H1 (cell line): ENCODE measurements around the gene CCDC12. TPM values are rescaled to one million over a fixed set of nuclear protein-coding genes. Genes with fewer than 3 reads are reported as not detected.

Source experiments
- CTCF ChIA-PET: fragments of 300-600 bp; sonication (Branson Sonifier 250); formaldehyde crosslinking; loops from one replicate; lab custom pipeline; 2021; ENCODE audit not compliant: partially characterized antibody; lab: Charles Lee
- POLR2A ChIA-PET: fragments of 300-600 bp; sonication (Branson Sonifier 250); formaldehyde crosslinking; loops from one replicate; lab custom pipeline; 2021; ENCODE audit warnings: inconsistent platforms; ENCODE audit not compliant: partially characterized antibody; lab: Charles Lee
- DNase-seq, 2 experiments: peaks; one replicate each; pipeline versions ENCODE4 v3.0.0 to v3.0.0-alpha.2; 2010 to 2022; ENCODE audit warnings: low spot score in 2 of 2, low read depth in 1 of 2, mixed read lengths in 1 of 2
- FAIRE-seq: peaks from 2 replicates; lab custom pipeline; 2011; peaks lifted over from hg19 to GRCh38; lab: Jason Lieb, UNC
- H2AFZ ChIP-seq: 2 replicates; pipeline ENCODE4 v1.8.1; 2012; ENCODE audit warnings: low read length, inconsistent platforms
- H2AK5ac ChIP-seq: 2 replicates; pipeline ENCODE4 v1.6.1; 2013; ENCODE audit warnings: low read depth, low read length
- H2BK120ac ChIP-seq: replicated peaks from 2 replicates; pipeline ENCODE3; 2013; ENCODE audit warnings: low read depth, low read length, inconsistent platforms
- H2BK12ac ChIP-seq: 2 replicates; pipeline ENCODE4 v1.6.1; 2013; ENCODE audit warnings: low read depth, low read length
- H2BK15ac ChIP-seq: 2 replicates; pipeline ENCODE4 v1.6.1; 2013; ENCODE audit warnings: low read length
- H2BK20ac ChIP-seq: 2 replicates; pipeline ENCODE4 v1.6.1; 2013; ENCODE audit warnings: low read length
- H2BK5ac ChIP-seq: 2 replicates; pipeline ENCODE4 v1.6.1; 2013; ENCODE audit warnings: low read depth, low read length
- H3K14ac ChIP-seq: 2 replicates; pipeline ENCODE4 v1.6.1; 2013; ENCODE audit warnings: inconsistent platforms; ENCODE audit not compliant: insufficient read length
- H3K18ac ChIP-seq: 2 replicates; pipeline ENCODE4 v1.6.1; 2013; ENCODE audit warnings: low read length; ENCODE audit errors: extremely low read depth
- H3K23ac ChIP-seq: 2 replicates; pipeline ENCODE4 v1.6.1; 2013; ENCODE audit warnings: inconsistent platforms; ENCODE audit not compliant: insufficient read length
- H3K23me2 ChIP-seq: 2 replicates; pipeline ENCODE4 v1.6.1; 2013; ENCODE audit warnings: low read depth, low read length
- H3K27ac ChIP-seq: 2 replicates; pipeline ENCODE4 v1.6.1; 2011; ENCODE audit warnings: low read depth, low read length, inconsistent platforms
- H3K27me3 ChIP-seq, 4 experiments: replicated peaks in 1 of 4; 1 replicate in 1 of 4; 2 replicates in 3 of 4; pipeline versions ENCODE4 v1.6.1 to v1.8.1; 2011 to 2013; ENCODE audit warnings: low read length in 3 of 4, mild to moderate bottlenecking in 3 of 4, inconsistent platforms in 2 of 4, mixed read lengths in 2 of 4, moderate library complexity in 1 of 4; ENCODE audit not compliant: control insufficient read depth in 3 of 4, insufficient read depth in 3 of 4; ENCODE audit errors: extremely low read depth in 1 of 4
- H3K36me3 ChIP-seq, 4 experiments: 2 replicates each; pipeline versions ENCODE4 v1.6.1 to v1.8.1; 2011 to 2013; ENCODE audit warnings: mild to moderate bottlenecking in 4 of 4, low read length in 3 of 4, moderate library complexity in 2 of 4, control low read depth in 1 of 4, inconsistent platforms in 1 of 4; ENCODE audit not compliant: insufficient read depth in 4 of 4, control insufficient read depth in 2 of 4
- H3K4ac ChIP-seq: replicated peaks from 2 replicates; pipeline ENCODE3; 2013; ENCODE audit warnings: low read length, low read depth, mixed read lengths, inconsistent platforms; ENCODE audit not compliant: insufficient read length
- H3K4me1 ChIP-seq, 4 experiments: replicated peaks in 1 of 4; 1 replicate in 1 of 4; 2 replicates in 3 of 4; pipeline versions ENCODE4 v1.6.1 to v1.8.1; 2011 to 2013; ENCODE audit warnings: low read length in 3 of 4, inconsistent platforms in 2 of 4, mixed read lengths in 1 of 4; ENCODE audit not compliant: insufficient read depth in 4 of 4, control insufficient read depth in 3 of 4
- H3K4me2 ChIP-seq, 2 experiments: 2 replicates each; pipeline versions ENCODE4 v1.6.1 to v1.8.1; 2011 to 2013; ENCODE audit warnings: low read depth in 2 of 2, low read length in 2 of 2, control low read depth in 1 of 2, inconsistent platforms in 1 of 2, mild to moderate bottlenecking in 1 of 2; ENCODE audit not compliant: insufficient read depth in 1 of 2
- H3K4me3 ChIP-seq, 4 experiments: fragments of 200-600, 300-600 bp in 1 of 4; sonication (generic), shearing (Covaris generic), sonication (Bioruptor Twin) in 1 of 4; 2 replicates each; pipeline versions ENCODE4 v1.5.1 to v1.8.1; 2011 to 2016; ENCODE audit warnings: low read length in 4 of 4, low read depth in 3 of 4, control low read depth in 2 of 4, inconsistent platforms in 2 of 4, mild to moderate bottlenecking in 2 of 4, mixed read lengths in 1 of 4, moderate library complexity in 1 of 4; ENCODE audit not compliant: insufficient read depth in 2 of 4; ENCODE audit errors: extremely low read depth in 1 of 4
- H3K56ac ChIP-seq: replicated peaks from 2 replicates; pipeline ENCODE3; 2013; ENCODE audit warnings: low read depth, mild to moderate bottlenecking, mixed read lengths, low read length, inconsistent platforms; ENCODE audit not compliant: insufficient read length
- H3K79me1 ChIP-seq: 2 replicates; pipeline ENCODE4 v1.6.1; 2013; ENCODE audit warnings: low read depth, low read length, control low read depth
- H3K79me2 ChIP-seq, 2 experiments: 2 replicates each; pipeline versions ENCODE4 v1.6.1 to v1.8.1; 2012 to 2013; ENCODE audit warnings: low read length in 2 of 2, mild to moderate bottlenecking in 2 of 2, inconsistent platforms in 1 of 2; ENCODE audit not compliant: insufficient read depth in 2 of 2, control insufficient read depth in 1 of 2
- H3K9ac ChIP-seq, 4 experiments: replicated peaks in 1 of 4; 1 replicate in 1 of 4; 2 replicates in 3 of 4; pipeline versions ENCODE4 v1.6.1 to v1.8.1; 2011 to 2013; ENCODE audit warnings: low read depth in 3 of 4, low read length in 3 of 4, control low read depth in 2 of 4, mild to moderate bottlenecking in 2 of 4, moderate library complexity in 2 of 4, inconsistent platforms in 1 of 4; ENCODE audit errors: extremely low read depth in 1 of 4
- H3K9me3 ChIP-seq, 2 experiments: 2 replicates each; pipeline versions ENCODE4 v1.6.1 to v1.8.1; 2012 to 2013; ENCODE audit warnings: mild to moderate bottlenecking in 2 of 2, moderate library complexity in 2 of 2, control low read depth in 1 of 2, inconsistent platforms in 1 of 2, low read depth in 1 of 2, low read length in 1 of 2, mixed read lengths in 1 of 2; ENCODE audit not compliant: insufficient read depth in 2 of 2
- H4K20me1 ChIP-seq, 2 experiments: replicated peaks in 1 of 2; 2 replicates each; pipeline versions ENCODE3 to v1.8.1; 2011 to 2013; ENCODE audit warnings: inconsistent platforms in 2 of 2, low read length in 2 of 2, mild to moderate bottlenecking in 1 of 2; ENCODE audit not compliant: insufficient read depth in 2 of 2, control insufficient read depth in 1 of 2
- H4K5ac ChIP-seq: 2 replicates; pipeline ENCODE4 v1.6.1; 2013; ENCODE audit warnings: low read length, low read depth, mixed read lengths, inconsistent platforms; ENCODE audit not compliant: insufficient read length
- H4K8ac ChIP-seq: 2 replicates; pipeline ENCODE4 v1.8.0; 2013; ENCODE audit warnings: mild to moderate bottlenecking, moderate library complexity, low read length, inconsistent platforms; ENCODE audit not compliant: insufficient read depth; ENCODE audit errors: extremely low read depth
- H4K91ac ChIP-seq: replicated peaks from 2 replicates; pipeline ENCODE3; 2013; ENCODE audit warnings: low read length, mixed read lengths, inconsistent platforms; ENCODE audit not compliant: insufficient read length
- SRF ChIP-seq: IDR thresholded peaks from 2 replicates; pipeline ENCODE4 v1.6.1; 2011; ENCODE audit warnings: mild to moderate bottlenecking, low read depth, low read length, moderate library complexity
- WGBS, 2 experiments: shearing (Covaris generic) in 1 of 2; methylation state at CpG; one replicate each; pipeline versions ENCODE4 v1.1.6 to v1.1.7; 2013 to 2015; ENCODE audit warnings: low lambda C conversion rate in 2 of 2, mixed read lengths in 2 of 2, inconsistent platforms in 1 of 2, low coverage in 1 of 2, missing lambda C conversion rate in 1 of 2; ENCODE audit not compliant: insufficient replicate concordance in 2 of 2, insufficient coverage in 1 of 2, insufficient read length in 1 of 2; ENCODE audit errors: extremely low coverage in 1 of 2, missing lambda C conversion rate in 1 of 2; 5-methylcytosine and 5-hydroxymethylcytosine counted together
- polyA plus RNA-seq, 7 experiments: library from polyadenylated mRNA; depleted of rRNA in 3 of 7; stranded (reverse) in 5 of 7; unstranded in 2 of 7; fragments of >200 nt in 5 of 7; fragments of 200-250 nt in 2 of 7; gene quantifications; 1 replicate in 5 of 7; 2 replicates in 1 of 7; 4 replicates in 1 of 7; pipeline versions ENCODE4 v1.2.1 to v1.2.3, GENCODE V29; 2011 to 2013; ENCODE audit warnings: missing spikeins in 2 of 7, mixed read lengths in 2 of 7
- total RNA-seq: library from RNA; stranded (reverse); fragmentation: NEBNext Ultra II Directional; extraction: Animal tissue kit (Norgen Biotek cat#: 25700); gene quantifications from 2 replicates; pipeline ENCODE4 v1.2.1, GENCODE V29; 2021

Gene CCDC12
- total and polyA plus RNA-seq, 2 of the 8 experiments (the other 6 are each of a cell fraction or from before 2014, with no cell fraction given) = 29.5 to 41.3 TPM

DNA sequence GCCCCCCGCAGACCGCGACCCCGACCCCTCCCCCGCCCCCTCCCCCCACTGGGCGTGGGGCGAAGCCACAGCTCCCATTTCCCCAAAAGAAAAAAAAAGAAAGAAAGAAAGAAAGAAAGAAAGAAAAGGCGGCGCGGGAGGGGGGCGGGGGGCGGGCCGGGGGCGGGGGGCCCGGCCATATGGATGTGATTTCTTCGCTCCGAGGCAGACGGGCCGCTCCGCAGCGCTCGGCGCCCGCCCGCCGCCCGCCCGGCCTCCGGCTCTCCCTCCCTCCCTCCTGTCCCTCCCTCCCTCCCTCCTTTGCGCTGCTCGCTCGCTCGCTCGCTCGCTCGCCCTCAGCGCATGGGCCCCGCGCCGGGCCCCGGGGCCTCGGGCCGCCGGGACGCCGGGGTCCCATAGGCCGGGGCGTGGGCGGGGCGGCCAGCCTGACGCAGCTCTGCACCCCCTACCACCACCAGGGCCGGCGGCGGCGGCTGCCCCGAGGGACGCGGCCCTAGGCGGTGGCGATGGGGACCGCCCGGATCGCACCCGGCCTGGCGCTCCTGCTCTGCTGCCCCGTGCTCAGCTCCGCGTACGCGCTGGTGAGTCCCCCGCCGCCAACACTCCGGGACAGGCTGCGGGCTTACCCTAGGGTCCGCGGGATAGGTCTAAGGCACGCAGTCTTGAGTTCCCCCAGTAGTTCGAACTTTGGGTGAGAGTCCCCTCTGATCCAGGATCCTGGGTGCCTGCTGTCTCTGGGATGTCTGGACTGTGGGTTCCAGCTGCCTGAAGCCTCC is 93.3 kb downstream of the CCDC12 start:
- H3K18ac ChIP-seq = no peak overlapping the region; the same call in none of the 2 replicates
- POLR2A ChIA-PET = interaction anchor here (1.3 to 1.6 kb wide), 2 partner anchors 9 to 15 kb away, joined by 4 to 5 read pairs; no protein-coding TSS in a partner anchor
- H3K9me3 ChIP-seq = no peaks in the 10 kb centered on the region
- no peak overlapping the region for H2AK5ac ChIP-seq
- H2AFZ ChIP-seq = no peak overlapping the region
- H4K5ac ChIP-seq = no peak overlapping the region
- DNase-seq = peak in 1 of 2 experiments; percentile 67
- H2BK15ac ChIP-seq = no peak overlapping the region
- H3K36me3 ChIP-seq = no peaks in the 10 kb centered on the region
- no peak overlapping the region for H2BK20ac ChIP-seq
- FAIRE-seq = no peak
- peaks cover 7 to 17% of the 10 kb centered on the region in 2 experiments for H4K20me1 ChIP-seq
- no peak overlapping the region for H3K4ac ChIP-seq
- H2BK120ac ChIP-seq = no peak overlapping the region
- no peak overlapping the region for H2BK5ac ChIP-seq
- 2% methylated on average over 28 of the region's 78 CpGs; no CpG with 5 or more reads in 1 of the 2 experiments for WGBS, 2 experiments
- no peak overlapping the region for H2BK12ac ChIP-seq
- H3K4me2 ChIP-seq = peak overlapping the region; percentile 74 to 99
- no peak overlapping the region for H3K14ac ChIP-seq
- H3K4me1 ChIP-seq = peaks cover 0 to 11% (median 8%) of the 10 kb centered on the region in 4 experiments; a peak in 6 of 7 replicates
- H4K91ac ChIP-seq = no peak overlapping the region
- H3K9ac ChIP-seq = no peak overlapping the region
- CTCF ChIA-PET = interaction anchor here (0.6 to 13.1 kb wide), 8 partner anchors 10 to 395 kb away, joined by 3 to 88 read pairs (median 4); no protein-coding TSS in a partner anchor
- no peak overlapping the region for H3K27ac ChIP-seq
- peaks cover 11% of the 10 kb centered on the region; the same call in 1 of the 2 replicates for H3K23me2 ChIP-seq
- H3K4me3 ChIP-seq = peak overlapping the region; percentile 18 to 75 (median 60)
- no peaks in the 10 kb centered on the region for H3K79me2 ChIP-seq
- H3K23ac ChIP-seq = no peak overlapping the region
- H3K27me3 ChIP-seq = peaks cover 53 to 86% (median 79%) of the 10 kb centered on the region in 4 experiments
- no peak overlapping the region for H4K8ac ChIP-seq
- no peaks in the 10 kb centered on the region for H3K79me1 ChIP-seq
- H3K56ac ChIP-seq = no peak overlapping the region
- no peak for TF ChIP-seq SRF
